ENCODE data around the gene RAE1.

DNA sequence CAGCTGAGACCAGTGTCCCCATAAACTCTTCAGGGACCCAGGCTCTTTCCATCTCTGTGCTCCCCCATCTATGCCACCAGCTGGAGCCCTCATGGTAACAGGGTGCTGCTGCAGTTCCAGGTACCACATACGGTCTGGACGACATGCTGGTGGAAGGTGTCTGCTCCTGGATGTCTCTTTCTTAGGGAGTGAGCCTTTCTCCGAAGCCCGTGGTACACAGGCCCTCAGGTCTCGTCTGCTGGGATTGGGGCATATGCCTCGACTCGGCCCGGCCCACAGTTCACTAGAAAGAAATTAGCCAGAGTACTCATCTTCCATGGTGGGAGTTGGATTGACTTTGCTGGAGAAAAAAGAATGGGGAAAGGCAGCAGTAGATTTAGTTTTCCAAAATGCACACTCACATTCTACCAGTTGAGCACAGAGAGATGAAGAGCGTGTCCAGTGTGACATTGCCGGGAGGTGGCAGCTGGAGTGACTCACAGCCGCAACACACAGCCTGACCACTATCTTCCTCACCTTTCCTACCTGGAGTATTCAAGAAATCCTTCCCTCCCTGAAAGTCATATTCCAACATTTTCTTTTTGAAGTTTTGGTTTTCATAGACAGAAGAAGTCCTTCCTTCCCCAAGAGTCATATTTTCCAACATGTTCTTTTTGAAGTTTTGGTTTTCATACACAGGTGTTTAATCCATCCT, 40.1 kb upstream of the RAE1 start:
- TF ChIP-seq, protein P1, sequence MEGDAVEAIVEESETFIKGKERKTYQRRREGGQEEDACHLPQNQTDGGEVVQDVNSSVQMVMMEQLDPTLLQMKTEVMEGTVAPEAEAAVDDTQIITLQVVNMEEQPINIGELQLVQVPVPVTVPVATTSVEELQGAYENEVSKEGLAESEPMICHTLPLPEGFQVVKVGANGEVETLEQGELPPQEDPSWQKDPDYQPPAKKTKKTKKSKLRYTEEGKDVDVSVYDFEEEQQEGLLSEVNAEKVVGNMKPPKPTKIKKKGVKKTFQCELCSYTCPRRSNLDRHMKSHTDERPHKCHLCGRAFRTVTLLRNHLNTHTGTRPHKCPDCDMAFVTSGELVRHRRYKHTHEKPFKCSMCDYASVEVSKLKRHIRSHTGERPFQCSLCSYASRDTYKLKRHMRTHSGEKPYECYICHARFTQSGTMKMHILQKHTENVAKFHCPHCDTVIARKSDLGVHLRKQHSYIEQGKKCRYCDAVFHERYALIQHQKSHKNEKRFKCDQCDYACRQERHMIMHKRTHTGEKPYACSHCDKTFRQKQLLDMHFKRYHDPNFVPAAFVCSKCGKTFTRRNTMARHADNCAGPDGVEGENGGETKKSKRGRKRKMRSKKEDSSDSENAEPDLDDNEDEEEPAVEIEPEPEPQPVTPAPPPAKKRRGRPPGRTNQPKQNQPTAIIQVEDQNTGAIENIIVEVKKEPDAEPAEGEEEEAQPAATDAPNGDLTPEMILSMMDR (IDR thresholded peaks at IDR 0.05 in 4 of 5, conservative IDR thresholded peaks at IDR 0.05 in 1 of 5): no peak
- no peak for TF ChIP-seq POLR2A (IDR thresholded peaks at IDR 0.05)
